GM18507 (cell line): ENCODE results near the gene C8B.

Experiments
- DNase-seq: peaks from one replicate; pipeline ENCODE4 v3.0.0; 2011; ENCODE audit warnings: low read depth; ENCODE audit not compliant: insufficient read length; ENCODE audit errors: extremely low spot score
- FAIRE-seq: peaks from 2 replicates; lab custom pipeline; 2011; peaks lifted over from hg19 to GRCh38; lab: Jason Lieb, UNC

The C8B gene

GRCh38 chr1:56938646-56939045 is 27.2 kb downstream of the C8B start:
- DNase-seq: no peak
- no peak for FAIRE-seq

- FAIRE-seq (no peak), DNase-seq (no peak)
Measured at GRCh38 chr1:56934430-56935060, 31.3 kb downstream of the C8B start.

GRCh38 chr1:56933606-56934005 is 32.2 kb downstream of the C8B start:
- DNase-seq (no peak), FAIRE-seq (no peak)

- no peak for FAIRE-seq
- DNase-seq: no peak
Measured at GRCh38 chr1:56933161-56933560, 32.7 kb downstream of the C8B start.

GRCh38 chr1:56931686-56932085 is 34.1 kb downstream of the C8B start:
- FAIRE-seq: no peak
- no peak for DNase-seq

- no peak for FAIRE-seq
- no peak for DNase-seq
Measured at GRCh38 chr1:56931211-56931610, 34.6 kb downstream of the C8B start.

- FAIRE-seq: no peak
- DNase-seq: no peak
Measured at GRCh38 chr1:56929492-56929891, 36.3 kb downstream of the C8B start.

GRCh38 chr1:56927986-56928385 is 37.8 kb downstream of the C8B start:
- FAIRE-seq (no peak), DNase-seq (no peak)

- FAIRE-seq (no peak), DNase-seq (no peak)
Measured at GRCh38 chr1:56927171-56927570, 38.6 kb downstream of the C8B start.

GRCh38 chr1:56925193-56925592 is 40.6 kb downstream of the C8B start:
- FAIRE-seq: no peak
- DNase-seq: no peak

- FAIRE-seq: no peak
Measured at GRCh38 chr1:56924116-56924515, 41.7 kb downstream of the C8B start.

GRCh38 chr1:56923201-56923600 is 42.6 kb downstream of the C8B start:
- no peak for DNase-seq
- no peak for FAIRE-seq

More at GRCh38 chr1:56924116-56924515, 41.7 kb downstream of the C8B start:
- no peak for DNase-seq

- FAIRE-seq: no peak
- DNase-seq: no peak
Measured at GRCh38 chr1:56922507-56922906, 43.3 kb downstream of the C8B start.

GRCh38 chr1:56922070-56922469 is 43.7 kb downstream of the C8B start:
- DNase-seq (no peak), FAIRE-seq (no peak)

GRCh38 chr1:56921479-56921878 is 44.3 kb downstream of the C8B start:
- FAIRE-seq (no peak), DNase-seq (no peak)

- FAIRE-seq (no peak), DNase-seq (no peak)
Measured at GRCh38 chr1:56920591-56921001, 45.2 kb downstream of the C8B start.

- FAIRE-seq: no peak
- DNase-seq: no peak
Measured at GRCh38 chr1:56917356-56917755, 48.5 kb downstream of the C8B start.

GRCh38 chr1:56916630-56917029 is 49.2 kb downstream of the C8B start:
- FAIRE-seq (no peak), DNase-seq (no peak)

GRCh38 chr1:56915960-56916359 is 49.9 kb downstream of the C8B start:
- no peak for FAIRE-seq
- no peak for DNase-seq

GRCh38 chr1:56912325-56912724 is 53.5 kb downstream of the C8B start:
- no peak for DNase-seq

GRCh38 chr1:56911098-56911938 is 54.5 kb downstream of the C8B start:
- DNase-seq (no peak), FAIRE-seq (no peak)

More at GRCh38 chr1:56912325-56912724, 53.5 kb downstream of the C8B start:
- no peak for FAIRE-seq
